Kidney (tissue), 14 donors: Measurements from ENCODE around the gene RAB36. TPM values are rescaled to one million over a fixed set of nuclear protein-coding genes. Genes with fewer than 3 reads are reported as not detected.

Source experiments
- DNase-seq, 5 donors: peaks; one replicate each; pipeline ENCODE4 v3.0.0-alpha.2; 2013 to 2020
- FAIRE-seq: peaks from 2 replicates; lab custom pipeline; 2012; peaks lifted over from hg19 to GRCh38; lab: Jason Lieb, UNC
- H3K27ac ChIP-seq, 2 donors: one replicate each; pipeline ENCODE4 v1.7.0; 2013; ENCODE audit warnings: low read depth in 2 of 2, low read length in 2 of 2, inconsistent platforms in 1 of 2
- H3K27me3 ChIP-seq: one replicate; pipeline ENCODE4 v1.7.1; 2013; ENCODE audit warnings: low read length, inconsistent platforms; ENCODE audit not compliant: control insufficient read depth, insufficient read depth
- H3K36me3 ChIP-seq, 3 donors: one replicate each; pipeline versions ENCODE4 v1.7.0 to v1.7.1; 2013; ENCODE audit warnings: low read length in 3 of 3, control low read depth in 1 of 3, inconsistent platforms in 1 of 3; ENCODE audit not compliant: insufficient read depth in 3 of 3, control insufficient read depth in 2 of 3
- H3K4me1 ChIP-seq, 3 donors: one replicate each; pipeline versions ENCODE4 v1.7.0 to v1.7.1; 2013; ENCODE audit warnings: low read length in 3 of 3, inconsistent platforms in 1 of 3, low read depth in 1 of 3; ENCODE audit not compliant: control insufficient read depth in 2 of 3, insufficient read depth in 2 of 3
- H3K4me3 ChIP-seq, 3 donors: one replicate each; pipeline versions ENCODE4 v1.7.0 to v1.8.1; 2013; ENCODE audit warnings: low read length in 3 of 3, control low read depth in 1 of 3, inconsistent platforms in 1 of 3
- H3K9ac ChIP-seq, 3 donors: one replicate each; pipeline versions ENCODE4 v1.7.0 to v1.7.1; 2013; ENCODE audit warnings: low read length in 3 of 3, control low read depth in 1 of 3, inconsistent platforms in 1 of 3
- H3K9me3 ChIP-seq, 3 donors: one replicate each; pipeline versions ENCODE4 v1.7.0 to v1.7.1; 2013; ENCODE audit warnings: low read length in 3 of 3, control low read depth in 1 of 3, inconsistent platforms in 1 of 3; ENCODE audit not compliant: control insufficient read depth in 2 of 3, insufficient read depth in 1 of 3
- CTCF ChIP-seq: IDR thresholded peaks from 3 replicates; pipeline ENCODE4 v1.5.1; 2012; ENCODE audit warnings: mild to moderate bottlenecking, moderate library complexity, borderline replicate concordance; ENCODE audit not compliant: insufficient read depth; ENCODE audit errors: extremely low read depth
- intact Hi-C: fragments of 100-400 bp; cut with DNase I; formaldehyde crosslinking; loops from one replicate; pipeline ENCODE4 v1.11.1; 2022
- polyA plus RNA-seq: library from polyadenylated mRNA; stranded (reverse); fragments of 350-450 nt; fragmentation: Illumina TruSeq; extraction: RNeasy Lipid Tissue Mini Kit (QIAGEN cat#74804); gene quantifications from one replicate; pipeline ENCODE4 v1.2.3, GENCODE V29; 2014; ENCODE audit warnings: low read depth, low replicate concordance; ENCODE audit not compliant: insufficient read depth
- total RNA-seq: library from RNA; stranded (reverse); fragmentation: NEBNext Ultra II Directional; extraction: Animal tissue kit (Norgen Biotek cat#: 25700); gene quantifications from one replicate; pipeline ENCODE4 v1.2.1, GENCODE V29; 2021
- donor health status: control.
- donor health status: control.
- donor health status: control.
- donor health status: control.
- donor health status: control.
- donor health status: DM: yes; HTN: yes; CAD: no.
- donor health status: Normal renal cell carcinoma (clear cell type).

The RAB36 gene
- total and polyA plus RNA-seq, 2 donors from 2014 or later, result 9.7 to 30.5 TPM

GRCh38 chr22:23108249-23109078, 36.8 kb upstream of the RAB36 start:
- intact Hi-C loops, result no loop called here
- FAIRE-seq (no peak), DNase-seq (no peak)
- H3K27ac ChIP-seq, result no peak overlapping the region
- TF ChIP-seq CTCF, result no peak
- no peak overlapping the region for H3K4me3 ChIP-seq
- H3K27me3 ChIP-seq, result no peaks in the 10 kb centered on the region
- H3K4me1 ChIP-seq, result peaks cover 0 to 8% (median 0%) of the 10 kb centered on the region in 3 donors
- H3K36me3 ChIP-seq, result no peaks in the 10 kb centered on the region
- no peak overlapping the region for H3K9ac ChIP-seq
- H3K9me3 ChIP-seq, result no peaks in the 10 kb centered on the region

GRCh38 chr22:23109079-23109347, 36.3 kb upstream of the RAB36 start:
- H3K27ac ChIP-seq, result no peak overlapping the region
- DNase-seq (no peak), FAIRE-seq (no peak)
- H3K36me3 ChIP-seq, result no peaks in the 10 kb centered on the region
- no peak overlapping the region for H3K4me3 ChIP-seq
- no peak for TF ChIP-seq CTCF
- H3K4me1 ChIP-seq, result peaks cover 0 to 8% (median 0%) of the 10 kb centered on the region in 3 donors
- H3K27me3 ChIP-seq, result no peaks in the 10 kb centered on the region
- intact Hi-C loops, result no loop called here
- H3K9ac ChIP-seq, result no peak overlapping the region
- no peaks in the 10 kb centered on the region for H3K9me3 ChIP-seq

- no peaks in the 10 kb centered on the region for H3K27me3 ChIP-seq
- no peak overlapping the region for H3K9ac ChIP-seq
- no peak overlapping the region for H3K27ac ChIP-seq
- no peaks in the 10 kb centered on the region for H3K9me3 ChIP-seq
- TF ChIP-seq CTCF, result no peak
- intact Hi-C loops, result no loop called here
- H3K36me3 ChIP-seq, result no peaks in the 10 kb centered on the region
- no peak overlapping the region for H3K4me3 ChIP-seq
- FAIRE-seq (no peak), DNase-seq (no peak)
- H3K4me1 ChIP-seq, result peaks cover 0 to 8% (median 0%) of the 10 kb centered on the region in 3 donors
Observed at GRCh38 chr22:23109441-23109978, 35.8 kb upstream of the RAB36 start.
